Measurements from ENCODE around the gene FUZ. TPM values are rescaled to one million over a fixed set of nuclear protein-coding genes. Genes with fewer than 3 reads are reported as not detected.

FUZ gene
- total RNA-seq, 2 experiments from 2014 or later: 23.1 to 24.2 TPM

DNA sequence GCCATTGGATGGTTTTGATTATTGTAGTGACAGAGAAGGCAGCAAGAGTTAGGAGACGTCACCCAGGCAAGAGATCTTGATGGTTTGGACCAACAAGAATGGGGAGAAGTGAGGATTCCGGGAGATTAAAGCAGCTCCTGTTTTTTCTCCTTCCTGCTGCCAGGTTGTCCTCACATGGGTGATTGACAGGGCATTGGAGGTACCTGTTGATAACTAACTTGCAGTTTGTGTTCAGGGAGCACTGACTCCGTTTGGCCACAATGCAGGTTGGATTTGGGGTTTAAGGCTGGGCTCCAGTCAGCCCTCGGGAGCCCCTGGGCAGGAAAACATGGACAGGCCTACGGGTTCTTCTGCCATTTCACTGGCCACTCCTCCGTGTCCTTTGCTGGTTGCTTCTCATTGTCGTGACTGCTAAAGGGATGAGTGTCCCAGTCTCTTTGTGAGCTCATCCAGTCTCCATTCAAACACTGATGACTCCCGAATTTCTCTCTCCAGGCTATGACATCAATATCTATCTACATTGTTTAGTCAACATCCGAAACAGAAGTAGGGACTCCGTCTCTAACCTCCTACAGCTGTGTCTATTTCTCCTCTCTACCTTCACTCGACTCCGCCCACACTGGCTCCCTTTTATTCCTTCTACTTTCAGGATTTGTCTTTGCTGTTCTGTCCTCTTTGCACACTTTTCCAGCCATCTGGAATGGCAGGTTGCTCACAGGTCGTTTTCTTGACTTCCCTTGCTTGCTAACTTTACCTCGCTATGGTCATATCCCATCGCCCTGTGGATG is 36.5 kb upstream of the FUZ start:
- no peak for DNase-seq
- ChIA-PET CTCF (interaction anchor here (0.6 to 1.1 kb wide), 4 partner anchors 32 to 320 kb away, joined by 3 read pairs; partner anchors contain the start of genes FUZ and MED25), POLR2A (interaction anchor here (1.3 to 1.9 kb wide), 4 partner anchors 9 to 36 kb away, joined by 3 to 12 read pairs (median 9); partner anchors contain the start of genes AKT1S1, FUZ, MED25 and TBC1D17)
- Mint-ChIP-seq H3K27me3 (ENCODE audit: low read depth) (peaks cover 9% of the 10 kb centered on the region), H3K9me3 (ENCODE audit: insufficient read depth) (no peaks in the 10 kb centered on the region), H3K4me1 (ENCODE audit: low read depth) (peaks cover 43% of the 10 kb centered on the region), H3K27ac (peak overlapping the region; percentile 98), H3K4me3 (peak overlapping the region; percentile 87), H3K36me3 (ENCODE audit: low read depth) (peaks cover 7% of the 10 kb centered on the region)
- no peak for ATAC-seq

DNA sequence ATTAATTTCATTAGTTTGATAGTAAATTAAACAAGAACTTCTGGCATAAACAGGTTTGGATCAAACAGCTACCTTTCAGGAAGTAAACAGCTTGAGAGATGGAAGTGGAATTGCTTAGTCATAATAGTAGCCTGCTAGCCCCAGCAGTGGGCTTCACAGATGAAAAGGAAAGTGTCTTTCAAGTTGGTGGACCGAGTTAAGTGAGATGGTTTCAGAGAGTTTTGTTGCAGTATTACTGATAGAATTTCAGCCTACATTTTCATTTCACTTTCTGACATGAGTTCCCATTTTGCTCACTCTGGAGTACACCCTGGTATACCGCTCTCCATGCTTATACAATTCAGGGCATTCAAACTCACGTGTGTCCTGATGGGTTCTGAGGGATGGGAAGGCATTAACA is 35.8 kb upstream of the FUZ start:
- H3K36me3 Mint-ChIP-seq (ENCODE audit: low read depth): peaks cover 7% of the 10 kb centered on the region
- H3K27ac Mint-ChIP-seq: no peak overlapping the region
- H3K4me1 Mint-ChIP-seq (ENCODE audit: low read depth): peaks cover 43% of the 10 kb centered on the region
- ATAC-seq (no peak), DNase-seq (no peak)
- ChIA-PET CTCF (interaction anchor here (0.6 to 1.3 kb wide), 5 partner anchors 24 to 319 kb away, joined by 3 to 4 read pairs (median 3); partner anchors contain the start of genes FUZ and MED25), POLR2A (interaction anchor here (1.2 to 1.8 kb wide), 2 partner anchors 21 to 31 kb away, joined by 4 to 12 read pairs; partner anchors contain the start of gene MED25)
- H3K9me3 Mint-ChIP-seq (ENCODE audit: insufficient read depth): no peaks in the 10 kb centered on the region
- peak overlapping the region; percentile 17 for H3K4me3 Mint-ChIP-seq
- H3K27me3 Mint-ChIP-seq (ENCODE audit: low read depth): peaks cover 9% of the 10 kb centered on the region

DNA sequence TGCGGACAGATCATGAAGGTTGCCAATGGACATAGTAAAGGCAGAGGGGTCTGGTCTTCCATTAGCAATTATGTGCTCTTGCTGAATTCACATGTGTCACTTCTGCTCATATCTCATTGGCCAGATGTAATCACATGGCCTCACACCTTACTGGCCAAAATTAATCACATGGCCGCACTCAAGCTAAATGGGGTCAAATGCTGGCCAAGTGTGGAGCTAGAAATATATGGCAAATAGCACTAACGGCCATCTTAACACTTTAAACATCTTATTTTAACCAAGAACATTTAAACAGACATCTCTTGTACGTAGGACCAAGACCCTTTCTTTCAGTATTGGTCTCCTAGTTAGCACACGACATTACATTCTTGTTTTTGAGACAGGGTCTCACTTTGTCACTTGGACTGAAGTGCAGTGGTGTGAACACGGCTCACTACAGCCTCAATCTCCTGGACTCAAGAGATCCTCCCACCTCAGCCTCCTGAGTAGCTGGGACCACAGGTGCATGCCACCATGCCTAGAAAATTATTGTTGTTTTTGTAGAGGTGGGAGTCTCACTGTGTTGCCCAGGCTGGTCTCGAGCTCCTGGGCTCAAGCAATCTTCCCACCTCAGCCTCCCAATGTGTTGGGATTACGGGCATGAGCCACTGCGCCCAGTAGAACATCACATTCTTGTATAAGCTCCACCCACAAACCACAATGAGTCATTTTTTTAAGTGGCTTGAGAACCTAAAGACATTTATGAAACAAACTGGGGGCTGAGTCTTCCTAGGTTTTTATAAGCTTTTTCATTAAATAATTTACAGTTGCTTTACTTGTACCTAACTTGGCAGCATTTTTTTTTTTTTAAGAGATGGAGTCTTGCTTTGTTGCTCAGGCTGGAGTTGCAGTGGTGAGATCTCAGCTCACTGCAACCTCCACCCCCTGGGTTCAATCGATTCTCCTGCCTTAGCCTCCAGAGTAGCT is 34.9 kb upstream of the FUZ start:
- Mint-ChIP-seq H3K27me3 (ENCODE audit: low read depth) (peaks cover 9% of the 10 kb centered on the region), H3K27ac (peak overlapping the region; percentile 40), H3K9me3 (ENCODE audit: insufficient read depth) (no peaks in the 10 kb centered on the region), H3K36me3 (ENCODE audit: low read depth) (peaks cover 7% of the 10 kb centered on the region), H3K4me3 (peak overlapping the region; percentile 17), H3K4me1 (ENCODE audit: low read depth) (peaks cover 41% of the 10 kb centered on the region)
- ChIA-PET CTCF (interaction anchor here (0.5 to 1.3 kb wide), 7 partner anchors 16 to 178 kb away, joined by 3 to 5 read pairs (median 4); partner anchors contain the start of genes AKT1S1, FUZ, TBC1D17 and ZNF473), POLR2A (interaction anchor here (0.6 to 1.8 kb wide), 6 partner anchors 15 to 931 kb away, joined by 3 to 12 read pairs (median 4); partner anchors contain the start of gene MED25)
- ATAC-seq (no peak), DNase-seq (peak; percentile 46)

DNA sequence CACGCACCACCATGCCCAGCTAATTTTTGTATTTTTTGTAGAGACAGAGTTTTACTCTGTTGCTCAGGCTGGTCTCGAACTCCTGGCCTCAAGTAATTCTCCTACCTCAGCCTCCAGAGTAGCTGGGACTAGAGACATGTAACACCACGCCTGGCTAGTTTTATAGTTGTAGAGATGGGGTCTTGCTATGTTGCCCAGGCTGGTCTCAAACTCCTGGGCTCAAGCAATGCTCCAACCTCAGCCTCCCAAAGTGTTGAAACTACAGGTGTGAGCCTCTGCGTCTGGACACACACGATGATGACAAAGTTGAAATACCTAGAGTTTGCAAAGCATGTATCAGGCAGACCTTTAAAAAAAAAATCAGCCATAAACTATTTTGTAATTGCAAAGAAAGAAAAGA is 33.3 kb upstream of the FUZ start:
- Mint-ChIP-seq H3K4me1 (ENCODE audit: low read depth) (peaks cover 29% of the 10 kb centered on the region), H3K4me3 (no peak overlapping the region), H3K9me3 (ENCODE audit: insufficient read depth) (no peaks in the 10 kb centered on the region), H3K27ac (no peak overlapping the region), H3K36me3 (ENCODE audit: low read depth) (peaks cover 7% of the 10 kb centered on the region), H3K27me3 (ENCODE audit: low read depth) (no peaks in the 10 kb centered on the region)
- ChIA-PET CTCF (no interaction called here), POLR2A (interaction anchor here (0.9 kb wide), 1 partner anchor 11 kb away, joined by 3 read pairs; no protein-coding TSS in a partner anchor)
- DNase-seq: no peak
- ATAC-seq: no peak

DNA sequence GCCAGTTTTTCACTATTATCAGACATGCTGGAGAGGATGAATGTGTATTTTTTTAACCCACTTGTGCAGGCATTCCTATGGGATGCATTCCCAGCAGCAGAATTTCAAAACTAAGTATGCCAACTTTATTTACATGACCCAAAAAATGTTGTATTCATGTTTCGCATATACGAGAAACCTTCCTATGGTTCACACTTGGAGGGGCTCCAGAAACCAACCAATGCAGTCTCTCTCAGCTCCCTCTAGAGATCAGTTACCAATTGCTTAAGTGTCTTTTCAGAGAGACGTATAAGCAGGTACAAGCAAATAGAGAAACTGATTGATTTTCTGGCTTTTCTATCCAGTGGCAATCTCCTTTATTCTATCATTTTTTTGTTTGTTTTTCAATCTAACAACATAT is 32.3 kb upstream of the FUZ start:
- ChIA-PET CTCF (interaction anchor here (1.2 kb wide), 1 partner anchor 12 kb away, joined by 3 read pairs; no protein-coding TSS in a partner anchor), POLR2A (no interaction called here)
- no peaks in the 10 kb centered on the region for H3K9me3 Mint-ChIP-seq (ENCODE audit: insufficient read depth)
- ATAC-seq: no peak
- H3K36me3 Mint-ChIP-seq (ENCODE audit: low read depth): peaks cover 11% of the 10 kb centered on the region
- DNase-seq: no peak
- no peak overlapping the region for H3K27ac Mint-ChIP-seq
- H3K27me3 Mint-ChIP-seq (ENCODE audit: low read depth): no peaks in the 10 kb centered on the region
- peaks cover 29% of the 10 kb centered on the region for H3K4me1 Mint-ChIP-seq (ENCODE audit: low read depth)
- no peak overlapping the region for H3K4me3 Mint-ChIP-seq

DNA sequence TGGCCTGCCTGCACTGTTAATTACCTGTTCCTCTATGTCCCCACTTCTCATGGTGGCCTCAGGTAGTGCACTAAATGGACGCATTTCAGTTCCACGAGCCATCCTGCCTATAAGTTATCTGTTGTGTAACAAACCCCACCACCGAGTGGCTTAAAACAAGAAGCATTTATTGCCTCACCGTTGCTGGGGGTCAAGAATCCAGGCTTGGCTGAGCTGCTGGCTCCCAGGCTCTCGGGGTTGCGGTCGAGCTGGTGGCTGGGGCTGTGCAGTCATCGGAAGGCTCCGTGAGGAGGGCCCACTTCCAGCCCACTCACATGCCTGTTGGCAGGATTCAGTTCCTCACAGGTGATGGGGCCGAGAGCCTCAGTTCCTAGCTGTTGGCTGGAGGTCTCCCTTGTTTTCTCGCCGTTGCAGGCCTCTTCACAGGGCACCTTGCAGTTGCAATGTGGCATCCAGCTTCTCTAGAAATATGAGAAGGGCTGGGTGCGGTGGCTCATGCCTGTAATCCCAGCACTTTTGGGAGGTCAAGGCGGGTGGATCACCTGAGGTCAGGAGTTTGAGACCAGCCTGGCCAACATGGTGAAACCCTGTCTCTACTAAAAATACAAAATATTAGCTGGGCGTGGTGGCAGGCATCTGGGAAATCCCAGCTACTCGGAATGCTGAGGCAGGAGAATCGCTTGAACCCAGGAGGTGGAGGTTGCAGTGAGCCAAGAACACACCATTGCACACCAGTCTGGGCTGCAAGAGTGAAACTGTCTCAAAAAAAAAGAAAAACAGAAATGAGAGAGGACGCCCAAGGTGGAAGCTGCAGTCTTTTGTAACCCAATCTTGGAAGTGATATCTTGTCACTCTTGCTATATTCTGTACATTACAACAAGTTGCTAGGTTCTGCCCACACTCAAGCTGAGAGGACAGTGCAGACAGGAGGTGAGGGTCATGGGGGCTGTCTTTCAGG is 31.3 kb upstream of the FUZ start:
- H3K4me3 Mint-ChIP-seq: no peak overlapping the region
- POLR2A ChIA-PET: interaction anchor here (1.3 kb wide), 1 partner anchor 21 kb away, joined by 3 read pairs; no protein-coding TSS in a partner anchor
- H3K27me3 Mint-ChIP-seq (ENCODE audit: low read depth): no peaks in the 10 kb centered on the region
- CTCF ChIA-PET: interaction anchor here (1.2 kb wide), 1 partner anchor 11 kb away, joined by 3 read pairs; no protein-coding TSS in a partner anchor
- no peaks in the 10 kb centered on the region for H3K9me3 Mint-ChIP-seq (ENCODE audit: insufficient read depth)
- H3K36me3 Mint-ChIP-seq (ENCODE audit: low read depth): peaks cover 12% of the 10 kb centered on the region
- DNase-seq (no peak), ATAC-seq (no peak)
- H3K27ac Mint-ChIP-seq: no peak overlapping the region
- H3K4me1 Mint-ChIP-seq (ENCODE audit: low read depth): peaks cover 21% of the 10 kb centered on the region

DNA sequence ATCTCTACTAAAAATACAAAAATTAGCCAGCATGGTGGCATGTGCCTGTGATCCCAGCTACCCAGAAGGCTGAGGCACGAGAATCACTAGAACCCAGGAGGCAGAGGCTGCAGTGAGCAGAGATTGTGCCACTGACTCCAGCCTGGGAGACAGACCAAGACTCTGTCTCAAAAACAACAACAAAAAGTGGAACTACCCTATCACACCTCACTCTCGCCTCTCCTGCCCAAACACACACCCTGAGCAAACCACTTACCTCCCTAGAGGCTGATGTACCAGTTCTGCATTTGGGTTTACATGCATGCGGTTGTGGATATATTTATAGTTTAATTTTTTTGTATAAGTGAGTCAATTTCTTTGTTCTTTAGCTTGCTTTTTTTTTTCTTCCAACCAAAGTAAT is 30.2 kb upstream of the FUZ start:
- Mint-ChIP-seq H3K36me3 (ENCODE audit: low read depth) (peaks cover 22% of the 10 kb centered on the region), H3K4me1 (ENCODE audit: low read depth) (peaks cover 11% of the 10 kb centered on the region), H3K9me3 (ENCODE audit: insufficient read depth) (no peaks in the 10 kb centered on the region), H3K27me3 (ENCODE audit: low read depth) (no peaks in the 10 kb centered on the region), H3K4me3 (no peak overlapping the region), H3K27ac (no peak overlapping the region)
- ChIA-PET POLR2A (interaction anchor here (1.3 kb wide), 1 partner anchor 22 kb away, joined by 3 read pairs; no protein-coding TSS in a partner anchor), CTCF (no interaction called here)
- no peak for DNase-seq
- no peak for ATAC-seq

DNA sequence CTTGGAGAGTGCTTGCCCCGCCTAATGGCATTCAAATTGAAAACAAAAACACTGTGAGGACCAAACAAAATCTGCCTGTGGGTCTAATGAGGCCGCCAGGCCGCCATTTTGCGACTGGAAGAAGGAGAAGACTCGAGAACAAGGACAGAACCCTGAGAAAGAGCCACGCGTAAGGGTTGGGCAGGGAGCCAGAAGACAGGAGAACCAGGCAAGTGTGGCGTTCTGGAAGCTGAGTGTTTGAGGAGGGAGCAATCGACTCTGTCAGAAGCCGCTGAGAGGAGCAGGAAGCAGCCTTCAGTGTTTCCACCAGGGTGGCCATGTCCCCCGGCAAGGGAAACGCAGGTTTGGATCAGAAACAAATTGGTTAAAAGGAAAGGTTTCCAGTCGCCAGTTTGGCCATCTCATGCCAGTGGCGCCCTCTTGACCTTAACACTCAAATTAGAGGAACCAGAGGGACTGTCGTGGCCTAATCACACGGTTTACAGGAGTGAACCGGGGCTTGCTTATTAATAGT is 27.7 kb upstream of the FUZ start:
- Mint-ChIP-seq H3K4me1 (ENCODE audit: low read depth) (peaks cover 11% of the 10 kb centered on the region), H3K27ac (no peak overlapping the region), H3K9me3 (ENCODE audit: insufficient read depth) (no peaks in the 10 kb centered on the region), H3K4me3 (no peak overlapping the region), H3K36me3 (ENCODE audit: low read depth) (peaks cover 31% of the 10 kb centered on the region), H3K27me3 (ENCODE audit: low read depth) (no peaks in the 10 kb centered on the region)
- ATAC-seq: no peak
- no peak for DNase-seq
- CTCF ChIA-PET: no interaction called here
- POLR2A ChIA-PET: no interaction called here

DNA sequence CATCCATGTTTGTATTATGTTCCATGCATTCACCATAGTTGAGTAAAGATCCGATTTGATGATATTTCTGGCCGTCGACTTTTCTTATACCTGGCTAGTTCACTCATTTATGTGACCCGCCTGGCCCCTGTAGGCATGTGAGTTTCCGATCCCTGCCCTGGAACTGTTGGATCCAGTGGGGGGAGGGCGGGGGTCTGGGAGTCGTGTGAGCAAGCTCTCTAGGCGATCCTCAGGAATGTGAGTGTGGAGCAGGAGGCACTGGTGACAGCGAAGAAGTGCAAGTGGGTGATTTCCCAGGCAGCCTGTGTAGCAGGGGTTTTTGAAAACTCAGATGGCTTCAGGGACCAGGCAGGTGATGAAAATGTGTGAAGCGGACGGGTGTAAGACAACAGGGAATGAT is 27.2 kb upstream of the FUZ start:
- ATAC-seq (no peak), DNase-seq (no peak)
- Mint-ChIP-seq H3K27ac (no peak overlapping the region), H3K9me3 (ENCODE audit: insufficient read depth) (no peaks in the 10 kb centered on the region), H3K4me1 (ENCODE audit: low read depth) (peaks cover 11% of the 10 kb centered on the region), H3K36me3 (ENCODE audit: low read depth) (peaks cover 31% of the 10 kb centered on the region), H3K27me3 (ENCODE audit: low read depth) (no peaks in the 10 kb centered on the region), H3K4me3 (no peak overlapping the region)
- POLR2A ChIA-PET: no interaction called here
- CTCF ChIA-PET: no interaction called here

DNA sequence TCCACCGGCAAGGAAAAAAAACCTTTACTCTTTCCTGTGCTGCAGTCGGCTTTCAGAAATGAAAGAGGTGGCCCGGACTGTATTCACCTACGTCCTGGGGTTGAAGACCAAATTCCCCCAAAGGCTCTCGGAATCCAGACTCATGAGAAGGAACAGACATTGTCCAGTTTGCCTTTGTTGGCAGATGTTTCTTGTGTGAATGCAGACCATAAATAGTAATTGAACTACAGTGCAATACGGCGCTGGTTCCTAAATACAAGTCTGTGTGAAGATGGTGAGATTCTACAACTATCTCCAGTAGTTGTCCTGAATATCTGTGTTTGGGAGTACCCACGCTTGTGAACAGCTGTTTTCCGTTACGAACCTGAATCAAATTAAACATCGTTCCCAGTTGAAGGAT is 26.6 kb upstream of the FUZ start:
- H3K36me3 Mint-ChIP-seq (ENCODE audit: low read depth): peaks cover 38% of the 10 kb centered on the region
- ATAC-seq: no peak
- DNase-seq: no peak
- CTCF ChIA-PET: no interaction called here
- H3K27me3 Mint-ChIP-seq (ENCODE audit: low read depth): no peaks in the 10 kb centered on the region
- POLR2A ChIA-PET: no interaction called here
- H3K9me3 Mint-ChIP-seq (ENCODE audit: insufficient read depth): no peaks in the 10 kb centered on the region
- peaks cover 11% of the 10 kb centered on the region for H3K4me1 Mint-ChIP-seq (ENCODE audit: low read depth)
- H3K27ac Mint-ChIP-seq: no peak overlapping the region
- H3K4me3 Mint-ChIP-seq: no peak overlapping the region

All from activated CD8-positive, alpha-beta T cell treated with anti-CD3 and anti-CD28 coated beads, Interleukin-2, amount 10 ng/mL, durations not matched to agents 7 days and 5 days (primary cell).